Measurements from ENCODE around the gene ITCH.

GRCh38 chr20:34512955-34513419 is 149.9 kb downstream of the ITCH start:
- no peak for TF ChIP-seq CTCF (IDR thresholded peaks at IDR 0.05)
- TF ChIP-seq POLR2A (IDR thresholded peaks at IDR 0.05), result no peak

All from body of pancreas (tissue), 4 donors.